Activated CD8-positive, alpha-beta T cell treated with anti-CD3 and anti-CD28 coated beads, Interleukin-2, amount 10 ng/mL, durations not matched to agents 7 days and 5 days (primary cell): ENCODE data around the gene DES. TPM values are rescaled to one million over a fixed set of nuclear protein-coding genes. Genes with fewer than 3 reads are reported as not detected.
A peak's percentile ranks its signal among the peaks of the same experiment; 100 is the strongest.

ENCODE experiments used
- ATAC-seq: fragments of 150-1000 bp; cut with Tn5 transposase; one replicate; pipeline ENCODE4 v1.10.0; 2021; ENCODE audit warnings: moderate library complexity
- CTCF ChIA-PET: fragments of 350-600 bp; sonication (Branson Sonifier 250); formaldehyde crosslinking; loops from one replicate; lab custom pipeline; 2021; ENCODE audit warnings: antibody characterized with exemption; lab: Charles Lee
- POLR2A ChIA-PET: fragments of 350-600 bp; sonication (Branson Sonifier 250); formaldehyde crosslinking; loops from one replicate; lab custom pipeline; 2021; ENCODE audit warnings: antibody characterized with exemption; lab: Charles Lee
- DNase-seq: peaks from one replicate; pipeline ENCODE4 v3.0.0-alpha.2; 2020
- H3K27ac Mint-ChIP-seq: one replicate; pipeline ENCODE4 v1.8.0; 2021; ENCODE audit warnings: mild to moderate bottlenecking, mixed read lengths
- H3K27me3 Mint-ChIP-seq: one replicate; pipeline ENCODE4 v1.8.0; 2021; ENCODE audit warnings: low read depth, mixed read lengths
- H3K36me3 Mint-ChIP-seq: one replicate; pipeline ENCODE4 v1.8.0; 2021; ENCODE audit warnings: low read depth, mixed read lengths
- H3K4me1 Mint-ChIP-seq: one replicate; pipeline ENCODE4 v1.8.0; 2021; ENCODE audit warnings: low read depth, mixed read lengths
- H3K4me3 Mint-ChIP-seq: one replicate; pipeline ENCODE4 v1.8.0; 2021; ENCODE audit warnings: mild to moderate bottlenecking, mixed read lengths
- H3K9me3 Mint-ChIP-seq: one replicate; pipeline ENCODE4 v1.8.0; 2022; ENCODE audit warnings: mixed read lengths; ENCODE audit not compliant: insufficient read depth
- total RNA-seq, 2 experiments: library from RNA; stranded (reverse); gene quantifications; one replicate each; pipeline ENCODE4 v1.2.3, GENCODE V29; 2021

The DES gene
- total RNA-seq, 2 experiments from 2014 or later = not detected

GRCh38 chr2:219423652-219424377, 5.6 kb downstream of the DES start:
- H3K27ac Mint-ChIP-seq = no peak overlapping the region
- no peak overlapping the region for H3K4me3 Mint-ChIP-seq
- no peaks in the 10 kb centered on the region for H3K36me3 Mint-ChIP-seq

GRCh38 chr2:219425238-219426067, 7.3 kb downstream of the DES start:
- DNase-seq (no peak), ATAC-seq (no peak)
- no peaks in the 10 kb centered on the region for H3K9me3 Mint-ChIP-seq
- no peak overlapping the region for H3K4me3 Mint-ChIP-seq
- H3K4me1 Mint-ChIP-seq = no peaks in the 10 kb centered on the region
- CTCF ChIA-PET = no interaction called here
- POLR2A ChIA-PET = no interaction called here
- H3K36me3 Mint-ChIP-seq = no peaks in the 10 kb centered on the region
- H3K27me3 Mint-ChIP-seq = peaks cover 7% of the 10 kb centered on the region
- H3K27ac Mint-ChIP-seq = no peak overlapping the region

More at GRCh38 chr2:219423652-219424377, 5.6 kb downstream of the DES start:
- H3K4me1 Mint-ChIP-seq = no peaks in the 10 kb centered on the region
- H3K27me3 Mint-ChIP-seq = peaks cover 14% of the 10 kb centered on the region
- POLR2A ChIA-PET = no interaction called here
- no peaks in the 10 kb centered on the region for H3K9me3 Mint-ChIP-seq
- CTCF ChIA-PET = no interaction called here
- ATAC-seq (no peak), DNase-seq (no peak)

GRCh38 chr2:219426068-219426443, 7.9 kb downstream of the DES start:
- CTCF ChIA-PET = no interaction called here

GRCh38 chr2:219426534-219427136, 8.5 kb downstream of the DES start:
- no peak overlapping the region for H3K27ac Mint-ChIP-seq
- ChIA-PET CTCF (no interaction called here), POLR2A (interaction anchor here (0.6 kb wide), 1 partner anchor 1684 kb away, joined by 4 read pairs; no protein-coding TSS in a partner anchor)
- H3K4me3 Mint-ChIP-seq = no peak overlapping the region
- H3K4me1 Mint-ChIP-seq = no peaks in the 10 kb centered on the region
- peaks cover 9% of the 10 kb centered on the region for H3K27me3 Mint-ChIP-seq
- ATAC-seq (no peak), DNase-seq (no peak)
- H3K36me3 Mint-ChIP-seq = no peaks in the 10 kb centered on the region
- H3K9me3 Mint-ChIP-seq = no peaks in the 10 kb centered on the region

More at GRCh38 chr2:219426068-219426443, 7.9 kb downstream of the DES start:
- H3K27me3 Mint-ChIP-seq = peaks cover 7% of the 10 kb centered on the region
- no peak overlapping the region for H3K27ac Mint-ChIP-seq
- ATAC-seq (no peak), DNase-seq (no peak)
- POLR2A ChIA-PET = no interaction called here
- H3K36me3 Mint-ChIP-seq = no peaks in the 10 kb centered on the region
- no peak overlapping the region for H3K4me3 Mint-ChIP-seq
- H3K4me1 Mint-ChIP-seq = no peaks in the 10 kb centered on the region
- H3K9me3 Mint-ChIP-seq = no peaks in the 10 kb centered on the region

- H3K27ac Mint-ChIP-seq = no peak overlapping the region
- ChIA-PET POLR2A (no interaction called here), CTCF (interaction anchor here (1.0 to 3.1 kb wide), 4 partner anchors 26 to 103 kb away, joined by 3 to 11 read pairs (median 4); no protein-coding TSS in a partner anchor)
- H3K9me3 Mint-ChIP-seq = no peaks in the 10 kb centered on the region
- H3K27me3 Mint-ChIP-seq = peaks cover 5% of the 10 kb centered on the region
- H3K4me1 Mint-ChIP-seq = no peaks in the 10 kb centered on the region
- ATAC-seq (no peak), DNase-seq (no peak)
- H3K4me3 Mint-ChIP-seq = no peak overlapping the region
- no peaks in the 10 kb centered on the region for H3K36me3 Mint-ChIP-seq
Measured at GRCh38 chr2:219428469-219428868, 10.3 kb downstream of the DES start.

- Mint-ChIP-seq H3K27me3 (peaks cover 12% of the 10 kb centered on the region), H3K4me3 (no peak overlapping the region), H3K9me3 (no peaks in the 10 kb centered on the region), H3K4me1 (no peaks in the 10 kb centered on the region), H3K27ac (no peak overlapping the region), H3K36me3 (no peaks in the 10 kb centered on the region)
- ChIA-PET POLR2A (no interaction called here), CTCF (interaction anchor here (0.8 to 3.1 kb wide), 7 partner anchors 8 to 99 kb away, joined by 3 to 22 read pairs (median 8); no protein-coding TSS in a partner anchor)
- no peak for ATAC-seq
- DNase-seq = no peak
Measured at GRCh38 chr2:219429958-219430606, 11.9 kb downstream of the DES start.

- Mint-ChIP-seq H3K36me3 (no peaks in the 10 kb centered on the region), H3K4me3 (no peak overlapping the region), H3K27me3 (peaks cover 20% of the 10 kb centered on the region), H3K27ac (no peak overlapping the region), H3K4me1 (peaks cover 2% of the 10 kb centered on the region), H3K9me3 (no peaks in the 10 kb centered on the region)
- DNase-seq (no peak), ATAC-seq (peak; percentile 56)
- ChIA-PET CTCF (interaction anchor here (1.1 to 3.1 kb wide), 6 partner anchors 10 to 98 kb away, joined by 3 to 22 read pairs (median 8); no protein-coding TSS in a partner anchor), POLR2A (no interaction called here)
Measured at GRCh38 chr2:219430633-219431615, 12.7 kb downstream of the DES start.

- ChIA-PET POLR2A (no interaction called here), CTCF (interaction anchor here (0.6 to 2.9 kb wide), 6 partner anchors 13 to 345 kb away, joined by 3 to 25 read pairs (median 4); no protein-coding TSS in a partner anchor)
- Mint-ChIP-seq H3K9me3 (no peaks in the 10 kb centered on the region), H3K4me1 (peaks cover 2% of the 10 kb centered on the region), H3K36me3 (no peaks in the 10 kb centered on the region), H3K27ac (no peak overlapping the region), H3K4me3 (no peak overlapping the region), H3K27me3 (peaks cover 22% of the 10 kb centered on the region)
- DNase-seq (peak; percentile 59), ATAC-seq (no peak)
Measured at GRCh38 chr2:219433666-219434467, 15.7 kb downstream of the DES start.

GRCh38 chr2:219434468-219434717, 16.2 kb downstream of the DES start:
- ChIA-PET CTCF (interaction anchor here (0.7 to 2.9 kb wide), 3 partner anchors 12 to 96 kb away, joined by 4 to 25 read pairs (median 6); no protein-coding TSS in a partner anchor), POLR2A (no interaction called here)
- Mint-ChIP-seq H3K36me3 (no peaks in the 10 kb centered on the region), H3K27me3 (peaks cover 22% of the 10 kb centered on the region), H3K4me3 (no peak overlapping the region), H3K4me1 (peaks cover 2% of the 10 kb centered on the region), H3K27ac (no peak overlapping the region), H3K9me3 (no peaks in the 10 kb centered on the region)
- no peak for DNase-seq
- no peak for ATAC-seq
